Esophagus muscularis mucosa (tissue), 4 donors: ENCODE results near the gene ABI1. TPM values are rescaled to one million over a fixed set of nuclear protein-coding genes. Genes with fewer than 3 reads are reported as not detected.

ENCODE experiments used
- small RNA-seq, 3 donors: library from RNA; depleted of rRNA; stranded (forward); fragments of <200 nt; gene quantifications; one replicate each; pipeline ENCODE3, GENCODE V24; 2016
- total RNA-seq, 4 donors: library from RNA; depleted of rRNA; stranded (reverse); fragments of >200 nt; gene quantifications; one replicate each; pipeline versions ENCODE4 v1.1.0 to v1.2.1, GENCODE V29; 2016

Gene ABI1
- total RNA-seq, 4 donors from 2014 or later, result 37.4 to 57.7 (median 43.5) TPM

Small RNA genes lying within 50 kb of the gene (small RNA-seq; reads per million reads assigned to genes)
- gene RF00191, result 0 reads per million in 3 donors
- 0 reads per million in 3 donors for gene RNU6-946P

Other genes starting within 250 kb of the ABI1 start
- gene PDSS1, start 163.3 kb downstream of the ABI1 start, total RNA-seq, result 1 to 10 TPM; 1.7 to 5.0 (median 3.3) TPM
- gene ANKRD26, start 239.5 kb upstream of the ABI1 start, total RNA-seq, result 10 to 100 TPM in 1 of 4 donors, 1 to 10 TPM in 3; 4.0 to 12.5 (median 6.2) TPM